Frontal cortex (tissue), 4 donors: ENCODE results near the gene LRRC26. TPM values are rescaled to one million over a fixed set of nuclear protein-coding genes. Genes with fewer than 3 reads are reported as not detected.
"Not testable (repeated sequence)": the region's sequence is repeated elsewhere in the genome, so short reads cannot be mapped to it uniquely, and the experiment has no call there.

Source experiments
- DNase-seq, 2 donors: peaks; one replicate each; pipeline ENCODE4 v3.0.0; 2012; ENCODE audit warnings: low spot score in 2 of 2
- FAIRE-seq: peaks from 2 replicates; lab custom pipeline; 2012; peaks lifted over from hg19 to GRCh38; lab: Jason Lieb, UNC
- small RNA-seq: library from RNA; depleted of rRNA; stranded (forward); fragments of <200 nt; gene quantifications from one replicate; pipeline ENCODE3, GENCODE V24; 2014
- total RNA-seq: library from RNA; depleted of rRNA; stranded (reverse); fragments of >200 nt; gene quantifications from one replicate; pipeline ENCODE4 v1.2.3, GENCODE V29; 2014
- donor health status: control.
- donor health status: control.
- donor health status: control.

Gene LRRC26
- total RNA-seq, 1 donor from 2014 or later, result 0.41 TPM

DNA sequence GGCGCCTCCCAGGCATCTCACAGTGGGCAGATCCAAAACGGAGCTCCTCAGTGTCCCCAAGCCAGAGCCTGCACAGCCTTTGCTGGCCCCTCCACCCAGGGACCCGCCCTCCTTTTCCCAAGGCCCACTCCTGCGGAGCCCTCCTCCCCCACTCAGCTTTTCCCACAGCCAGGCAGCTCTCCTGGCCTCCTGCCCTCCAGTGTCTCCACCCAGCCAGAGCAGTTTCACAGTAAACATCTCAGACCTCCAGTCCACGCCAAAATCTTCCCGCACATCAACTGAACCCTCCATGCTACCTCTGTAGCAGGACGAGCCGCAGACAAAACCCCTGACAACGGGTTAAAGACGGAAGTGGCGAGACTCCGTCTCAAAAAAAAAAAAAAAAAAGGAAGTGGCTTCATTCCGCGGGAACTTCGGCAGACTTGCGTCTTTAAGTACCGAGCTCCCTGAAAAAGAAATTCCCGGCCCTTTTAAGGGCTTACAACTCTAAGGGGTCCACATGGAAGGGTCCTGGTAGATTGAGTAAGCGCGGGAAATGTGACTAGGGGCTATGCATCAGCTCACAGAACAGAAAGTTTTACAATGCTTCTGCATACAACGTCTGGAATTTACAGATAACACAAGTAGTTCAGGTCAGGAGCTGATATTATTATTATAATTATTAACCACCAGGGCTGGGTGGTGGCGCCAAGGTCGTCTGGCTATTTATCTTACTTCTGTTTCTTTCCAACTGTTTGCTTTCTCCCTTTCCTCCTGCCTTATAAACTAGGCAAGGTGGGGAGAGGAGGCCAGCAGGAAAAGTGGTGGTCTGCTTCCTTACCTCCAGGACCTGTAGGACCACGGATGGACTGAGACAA, 42.3 kb downstream of the LRRC26 start:
- FAIRE-seq (no peak), DNase-seq (no peak)

- FAIRE-seq (no peak), DNase-seq (no peak)
These were observed 43.1 kb downstream of the LRRC26 start for GRCh38 chr9:137126786-137127185.

GRCh38 chr9:137123952-137124462, 45.8 kb downstream of the LRRC26 start:
- DNase-seq, FAIRE-seq: not testable (repeated sequence)

GRCh38 chr9:137123468-137123837, 46.4 kb downstream of the LRRC26 start:
- FAIRE-seq (no peak), DNase-seq (no peak)

DNA sequence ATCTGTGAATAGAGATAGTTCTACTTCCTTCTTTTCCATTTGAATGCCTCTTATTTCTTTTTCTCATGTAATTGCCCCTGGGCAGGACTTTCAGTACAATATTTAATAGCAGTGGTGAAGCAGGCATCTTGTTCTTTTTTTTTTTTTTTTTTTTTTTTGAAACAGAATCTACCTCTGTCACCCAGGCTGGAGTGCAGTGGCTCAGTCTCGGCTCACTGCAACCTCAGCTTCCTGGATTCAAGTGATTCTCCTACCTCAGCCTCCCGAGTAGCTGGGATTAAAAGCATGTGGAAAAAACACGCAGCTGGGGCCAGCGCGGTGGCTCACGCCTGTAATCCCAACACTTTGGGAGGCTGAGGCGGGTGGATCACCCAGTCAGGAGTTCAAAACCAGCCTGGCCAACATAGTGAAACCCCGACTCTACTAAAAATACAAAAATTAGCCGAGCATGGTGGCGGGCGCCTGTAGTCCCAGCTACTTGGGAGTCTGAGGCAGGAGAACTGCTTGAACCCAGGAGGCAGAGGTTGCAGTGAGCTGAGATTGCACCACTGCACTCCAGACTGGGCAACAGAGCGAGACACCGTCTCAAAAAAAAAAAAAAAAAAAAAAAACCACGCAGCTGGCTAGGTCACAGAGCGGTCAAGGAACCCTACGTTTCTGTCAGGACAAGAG, 46.9 kb downstream of the LRRC26 start:
- not testable (repeated sequence) for FAIRE-seq, DNase-seq

- not testable (repeated sequence) for FAIRE-seq, DNase-seq
These were observed 47.7 kb downstream of the LRRC26 start for GRCh38 chr9:137121927-137122795.

Small RNAs within 50 kb of the gene (small RNA-seq; reads per million reads assigned to genes)
- not detected for gene MIR3621

Other genes with a start within 250 kb of the LRRC26 start
- 62.4 TPM for gene FBXW5, start 225.3 kb downstream of the LRRC26 start, total RNA-seq
- gene C8G, start 224.8 kb downstream of the LRRC26 start, total RNA-seq, result not detected
- not detected for gene LCN12, start 217.8 kb downstream of the LRRC26 start, total RNA-seq
- gene PTGDS, start 192.5 kb downstream of the LRRC26 start, total RNA-seq, result 61.1 TPM
- gene LCNL1, start 187.1 kb downstream of the LRRC26 start, total RNA-seq, result 0.82 TPM
- gene PAXX, start 177.6 kb downstream of the LRRC26 start, total RNA-seq, result 13.5 TPM
- gene CLIC3, start 173.5 kb downstream of the LRRC26 start, total RNA-seq, result not detected
- gene ABCA2, start 141.8 kb downstream of the LRRC26 start, total RNA-seq, result 20.8 TPM
- not detected for gene FUT7, start 138.0 kb downstream of the LRRC26 start, total RNA-seq
- 16.3 TPM for gene NPDC1, start 123.9 kb downstream of the LRRC26 start, total RNA-seq
- 0.82 TPM for gene ENTPD2, start 116.0 kb downstream of the LRRC26 start, total RNA-seq
- 1.2 TPM for gene SAPCD2, start 99.5 kb downstream of the LRRC26 start, total RNA-seq
- gene UAP1L1, start 92.5 kb downstream of the LRRC26 start, total RNA-seq, result 0.41 TPM
- 42.0 TPM for gene MAN1B1, start 83.1 kb downstream of the LRRC26 start, total RNA-seq
- gene DPP7, start 55.3 kb downstream of the LRRC26 start, total RNA-seq, result 38.3 TPM
- gene GRIN1, start 30.9 kb downstream of the LRRC26 start, total RNA-seq, result 29.8 TPM
- gene TMEM210, start 2.0 kb upstream of the LRRC26 start, total RNA-seq, result not detected
- 22.4 TPM for gene ANAPC2, start 18.5 kb upstream of the LRRC26 start, total RNA-seq
- 24.5 TPM for gene SSNA1, start 18.6 kb upstream of the LRRC26 start, total RNA-seq
- 6.1 TPM for gene TPRN, start 30.7 kb upstream of the LRRC26 start, total RNA-seq
- gene TMEM203, start 35.6 kb upstream of the LRRC26 start, total RNA-seq, result 34.2 TPM
- gene NDOR1, start 35.6 kb upstream of the LRRC26 start, total RNA-seq, result 3.3 TPM
- 0.82 TPM for gene RNF208, start 52.2 kb upstream of the LRRC26 start, total RNA-seq
- under 0.01 TPM for gene CYSRT1, start 55.1 kb upstream of the LRRC26 start, total RNA-seq
- gene RNF224, start 57.5 kb upstream of the LRRC26 start, total RNA-seq, result not detected
- gene SLC34A3, start 60.9 kb upstream of the LRRC26 start, total RNA-seq, result not detected
- 92.5 TPM for gene TUBB4B, start 71.2 kb upstream of the LRRC26 start, total RNA-seq
- gene STPG3, start 81.2 kb upstream of the LRRC26 start, total RNA-seq, result not detected
- 36.7 TPM for gene NELFB, start 85.3 kb upstream of the LRRC26 start, total RNA-seq
- 0.41 TPM for gene TOR4A, start 107.7 kb upstream of the LRRC26 start, total RNA-seq
- 3.7 TPM for gene NRARP, start 132.2 kb upstream of the LRRC26 start, total RNA-seq